ENCODE data around the gene ROBO4.

- TF ChIP-seq CTCF (IDR thresholded peaks at IDR 0.05) (no peak), POLR2A (IDR thresholded peaks at IDR 0.05) (no peak)
Observed at GRCh38 chr11:124880958-124881357, 16.7 kb downstream of the ROBO4 start.

Data from Peyer's patch (tissue), 4 donors.